ENCODE measurements around the gene POLR2J. TPM values are rescaled to one million over a fixed set of nuclear protein-coding genes. Genes with fewer than 3 reads are reported as not detected.

The POLR2J gene
- total RNA-seq, 1 experiment from 2014 or later, result 69.4 TPM

DNA sequence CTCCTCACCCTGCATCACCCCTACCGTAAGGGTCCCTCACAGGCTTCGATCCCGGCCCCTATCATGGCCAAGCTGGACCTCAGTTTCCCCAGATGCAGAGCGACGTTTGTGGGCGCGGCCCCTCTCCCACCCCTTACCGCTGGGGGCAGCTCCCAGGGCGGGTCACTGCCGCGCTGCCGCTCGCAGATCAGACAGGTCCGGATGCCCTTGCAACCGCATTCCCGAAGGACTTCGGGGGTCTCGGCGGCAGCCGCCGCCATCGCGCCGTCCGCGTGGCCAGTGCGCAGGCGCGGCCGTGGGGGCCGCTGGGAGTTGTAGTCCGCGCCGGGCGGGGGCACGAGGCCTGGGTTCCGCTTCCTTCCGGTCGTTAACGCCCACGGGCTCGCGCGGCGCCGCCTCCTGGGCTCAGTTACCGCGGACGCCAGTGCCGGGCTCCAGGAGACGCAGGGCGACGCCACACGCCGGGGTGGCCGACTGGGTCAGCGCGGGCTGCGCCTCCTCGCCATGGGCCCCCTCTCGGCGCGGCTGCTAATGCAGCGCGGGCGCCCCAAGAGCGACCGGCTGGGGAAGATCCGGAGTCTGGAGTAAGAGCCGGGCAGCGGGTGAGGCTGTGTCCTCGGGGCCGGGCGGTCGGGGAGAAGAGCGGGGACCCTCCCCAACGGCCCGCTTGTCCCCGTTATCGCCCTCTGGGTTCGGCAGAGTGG is 14.0 kb downstream of the POLR2J start, which contains the start of the genes ALKBH4 and LRWD1:
ALKBH4 (minus strand) TSS at position 287 of the 704 bp plus-strand sequence; CDS start at position 260, 27 bp downstream.
LRWD1 (plus strand) TSS at position 408 of the 704 bp plus-strand sequence; CDS start at position 505, 97 bp downstream.
- ChIA-PET CTCF (no interaction called here), POLR2A (no interaction called here)
- Histone ChIP-seq H3K27me3 (ENCODE audit: control insufficient read depth, insufficient read depth, low read length) (no peaks in the 10 kb centered on the region), H3K27ac (ENCODE audit: low read length) (peak within 1 kb of the TSS; percentile 97), H3K9me3 (ENCODE audit: control insufficient read depth, insufficient read depth, low read depth, low read length) (no peaks in the 10 kb centered on the region), H3K4me1 (ENCODE audit: control insufficient read depth, insufficient read depth, low read length) (peaks cover 7% of the 10 kb centered on the region), H3K36me3 (ENCODE audit: control insufficient read depth, insufficient read depth, low read length) (peaks cover 4% of the 10 kb centered on the region), H3K4me3 (ENCODE audit: low read depth in 2 of 2, low read length in 2 of 2) (peak within 1 kb of the TSS; percentile 91 to 100)
- ATAC-seq (peak; percentile 96), DNase-seq (ENCODE audit: low read depth, low spot score) (no peak)
- in situ Hi-C loops (cut with HindIII; ENCODE audit: low pct_unique_long_range_greater_than_20kb, low sequenced_read_pairs) (no loop called here), intact Hi-C loops (cut with micrococcal nuclease; ENCODE audit: unreplicated experiment) (no loop called here)
- no TSS peak for BruUV-seq (replicated peaks)
- TF ChIP-seq, protein P1, sequence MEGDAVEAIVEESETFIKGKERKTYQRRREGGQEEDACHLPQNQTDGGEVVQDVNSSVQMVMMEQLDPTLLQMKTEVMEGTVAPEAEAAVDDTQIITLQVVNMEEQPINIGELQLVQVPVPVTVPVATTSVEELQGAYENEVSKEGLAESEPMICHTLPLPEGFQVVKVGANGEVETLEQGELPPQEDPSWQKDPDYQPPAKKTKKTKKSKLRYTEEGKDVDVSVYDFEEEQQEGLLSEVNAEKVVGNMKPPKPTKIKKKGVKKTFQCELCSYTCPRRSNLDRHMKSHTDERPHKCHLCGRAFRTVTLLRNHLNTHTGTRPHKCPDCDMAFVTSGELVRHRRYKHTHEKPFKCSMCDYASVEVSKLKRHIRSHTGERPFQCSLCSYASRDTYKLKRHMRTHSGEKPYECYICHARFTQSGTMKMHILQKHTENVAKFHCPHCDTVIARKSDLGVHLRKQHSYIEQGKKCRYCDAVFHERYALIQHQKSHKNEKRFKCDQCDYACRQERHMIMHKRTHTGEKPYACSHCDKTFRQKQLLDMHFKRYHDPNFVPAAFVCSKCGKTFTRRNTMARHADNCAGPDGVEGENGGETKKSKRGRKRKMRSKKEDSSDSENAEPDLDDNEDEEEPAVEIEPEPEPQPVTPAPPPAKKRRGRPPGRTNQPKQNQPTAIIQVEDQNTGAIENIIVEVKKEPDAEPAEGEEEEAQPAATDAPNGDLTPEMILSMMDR (IDR thresholded peaks at IDR 0.05), result no peak
- TF ChIP-seq SIN3A (IDR thresholded peaks at IDR 0.05; ENCODE audit: borderline replicate concordance, insufficient read depth, low read depth, low read length), result peak; percentile 77
- TF ChIP-seq POLR2AphosphoS5 (IDR thresholded peaks at IDR 0.05; ENCODE audit: low read depth, low read length), result peak; percentile 72

DNA sequence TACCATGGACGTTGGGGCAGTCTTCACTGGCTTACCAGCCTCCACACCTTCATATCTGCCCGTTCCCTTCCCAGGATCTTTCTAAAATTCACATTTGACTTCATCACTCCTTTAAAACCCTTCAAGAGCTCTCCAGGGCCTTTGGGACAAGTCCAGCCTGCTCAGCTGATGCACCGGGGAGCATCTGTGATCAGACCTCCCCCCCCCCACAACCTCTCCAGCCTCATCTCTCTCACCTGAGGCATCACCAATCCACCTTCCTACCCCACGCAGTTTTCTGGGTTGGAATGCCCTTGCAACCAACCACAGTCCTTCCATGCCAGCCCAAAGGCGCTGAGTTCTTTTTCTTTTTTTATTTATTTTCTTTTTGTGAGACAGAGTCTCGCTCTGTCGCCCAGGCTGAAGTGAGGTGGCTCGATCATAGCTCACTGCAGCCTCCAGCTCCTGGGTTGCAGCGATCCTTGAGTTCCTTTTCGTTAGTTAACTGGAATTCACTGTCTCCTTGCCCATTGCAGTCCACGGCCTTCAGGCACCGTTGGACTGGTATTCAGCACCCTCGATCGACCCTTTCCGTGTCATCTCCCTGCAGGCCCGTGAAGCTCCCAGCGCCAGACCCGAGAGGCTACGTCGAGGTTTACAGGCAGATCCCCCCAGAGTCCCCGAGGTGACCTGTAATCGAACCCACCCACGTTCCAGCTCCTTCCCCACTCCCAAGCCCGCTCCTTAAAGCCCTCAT is 14.7 kb downstream of the POLR2J start:
- BruUV-seq (replicated peaks), result no TSS peak
- intact Hi-C loops (cut with micrococcal nuclease; ENCODE audit: unreplicated experiment), result no loop called here
- in situ Hi-C loops (cut with HindIII; ENCODE audit: low pct_unique_long_range_greater_than_20kb, low sequenced_read_pairs), result no loop called here

More for the DNA sequence above, 14.7 kb downstream of the POLR2J start:
- ChIA-PET CTCF (interaction anchor here (0.7 kb wide), 1 partner anchor 68 kb away, joined by 7 read pairs; the partner anchor contains the start of gene PRKRIP1), POLR2A (no interaction called here)
- Histone ChIP-seq H3K36me3 (ENCODE audit: control insufficient read depth, insufficient read depth, low read length) (peaks cover 4% of the 10 kb centered on the region), H3K27ac (ENCODE audit: low read length) (peak overlapping the region; percentile 97), H3K9me3 (ENCODE audit: control insufficient read depth, insufficient read depth, low read depth, low read length) (no peaks in the 10 kb centered on the region), H3K4me3 (ENCODE audit: low read depth in 2 of 2, low read length in 2 of 2) (peak overlapping the region; percentile 91 to 100), H3K27me3 (ENCODE audit: control insufficient read depth, insufficient read depth, low read length) (no peaks in the 10 kb centered on the region), H3K4me1 (ENCODE audit: control insufficient read depth, insufficient read depth, low read length) (peaks cover 7% of the 10 kb centered on the region)
- ATAC-seq (no peak), DNase-seq (ENCODE audit: low read depth, low spot score) (no peak)
- TF ChIP-seq SIN3A (IDR thresholded peaks at IDR 0.05; ENCODE audit: borderline replicate concordance, insufficient read depth, low read depth, low read length) (no peak), POLR2AphosphoS5 (IDR thresholded peaks at IDR 0.05; ENCODE audit: low read depth, low read length) (no peak), TCF7L2 (IDR thresholded peaks at IDR 0.05; ENCODE audit: low read depth, low read length) (no peak)
- TF ChIP-seq, protein P1 (IDR thresholded peaks at IDR 0.05), result no peak
- TF ChIP-seq, protein P2, sequence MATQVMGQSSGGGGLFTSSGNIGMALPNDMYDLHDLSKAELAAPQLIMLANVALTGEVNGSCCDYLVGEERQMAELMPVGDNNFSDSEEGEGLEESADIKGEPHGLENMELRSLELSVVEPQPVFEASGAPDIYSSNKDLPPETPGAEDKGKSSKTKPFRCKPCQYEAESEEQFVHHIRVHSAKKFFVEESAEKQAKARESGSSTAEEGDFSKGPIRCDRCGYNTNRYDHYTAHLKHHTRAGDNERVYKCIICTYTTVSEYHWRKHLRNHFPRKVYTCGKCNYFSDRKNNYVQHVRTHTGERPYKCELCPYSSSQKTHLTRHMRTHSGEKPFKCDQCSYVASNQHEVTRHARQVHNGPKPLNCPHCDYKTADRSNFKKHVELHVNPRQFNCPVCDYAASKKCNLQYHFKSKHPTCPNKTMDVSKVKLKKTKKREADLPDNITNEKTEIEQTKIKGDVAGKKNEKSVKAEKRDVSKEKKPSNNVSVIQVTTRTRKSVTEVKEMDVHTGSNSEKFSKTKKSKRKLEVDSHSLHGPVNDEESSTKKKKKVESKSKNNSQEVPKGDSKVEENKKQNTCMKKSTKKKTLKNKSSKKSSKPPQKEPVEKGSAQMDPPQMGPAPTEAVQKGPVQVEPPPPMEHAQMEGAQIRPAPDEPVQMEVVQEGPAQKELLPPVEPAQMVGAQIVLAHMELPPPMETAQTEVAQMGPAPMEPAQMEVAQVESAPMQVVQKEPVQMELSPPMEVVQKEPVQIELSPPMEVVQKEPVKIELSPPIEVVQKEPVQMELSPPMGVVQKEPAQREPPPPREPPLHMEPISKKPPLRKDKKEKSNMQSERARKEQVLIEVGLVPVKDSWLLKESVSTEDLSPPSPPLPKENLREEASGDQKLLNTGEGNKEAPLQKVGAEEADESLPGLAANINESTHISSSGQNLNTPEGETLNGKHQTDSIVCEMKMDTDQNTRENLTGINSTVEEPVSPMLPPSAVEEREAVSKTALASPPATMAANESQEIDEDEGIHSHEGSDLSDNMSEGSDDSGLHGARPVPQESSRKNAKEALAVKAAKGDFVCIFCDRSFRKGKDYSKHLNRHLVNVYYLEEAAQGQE (IDR thresholded peaks at IDR 0.05; ENCODE audit: insufficient read depth in 1 of 2, low read depth in 2 of 2, low read length in 1 of 2), result no peak

All from Panc1 (cell line).